ENCODE data around the gene STK11.
"Not testable (repeated sequence)": the region's sequence is repeated elsewhere in the genome, so short reads cannot be mapped to it uniquely, and the experiment has no call there.

The STK11 gene

DNA sequence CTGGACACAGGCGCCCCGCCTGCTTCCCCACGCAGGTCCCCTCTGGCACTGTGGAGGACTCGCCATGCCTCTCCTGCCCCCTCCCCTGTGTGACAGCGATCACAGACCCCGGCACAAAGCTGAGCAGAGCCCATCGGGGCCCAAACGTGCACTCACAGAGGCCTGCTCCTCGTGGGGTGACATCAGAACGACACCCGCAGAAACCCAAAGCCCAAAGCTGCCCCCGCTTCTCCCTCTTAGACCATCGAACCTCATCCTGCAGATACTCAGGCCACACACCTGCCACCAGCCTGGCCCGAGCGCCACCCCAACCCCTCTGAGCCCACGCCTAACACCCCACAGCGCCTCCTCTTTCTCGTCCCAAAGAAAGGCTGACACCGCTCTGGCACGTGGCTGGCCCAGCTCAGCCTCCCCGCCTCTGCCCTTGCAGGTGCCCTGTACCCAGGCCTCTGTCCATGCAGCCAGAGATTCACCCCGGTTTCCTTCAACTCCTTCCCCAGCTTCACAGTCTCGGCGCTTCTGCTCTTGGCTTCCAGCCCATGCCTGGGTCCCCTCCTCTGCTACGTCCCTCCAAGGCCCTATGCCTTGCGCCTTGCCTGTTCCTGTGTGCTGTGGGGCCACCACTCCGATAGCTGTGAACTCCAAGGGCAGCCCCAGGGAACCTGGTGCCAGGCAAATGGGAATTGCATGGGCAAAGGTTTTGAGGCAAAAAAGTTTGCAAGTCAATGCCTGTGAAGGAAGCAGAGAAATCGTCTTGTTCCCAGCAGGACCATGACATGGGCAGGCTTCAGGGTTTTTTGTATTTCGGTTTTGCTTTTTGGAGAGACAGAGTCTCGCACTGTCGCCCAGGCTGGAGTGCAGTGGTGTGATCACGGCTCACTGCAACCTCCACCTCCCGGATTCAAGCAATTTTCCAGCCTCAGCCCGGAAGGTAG is 33.1 kb downstream of the STK11 start:
- DNase-seq: no peak

DNA sequence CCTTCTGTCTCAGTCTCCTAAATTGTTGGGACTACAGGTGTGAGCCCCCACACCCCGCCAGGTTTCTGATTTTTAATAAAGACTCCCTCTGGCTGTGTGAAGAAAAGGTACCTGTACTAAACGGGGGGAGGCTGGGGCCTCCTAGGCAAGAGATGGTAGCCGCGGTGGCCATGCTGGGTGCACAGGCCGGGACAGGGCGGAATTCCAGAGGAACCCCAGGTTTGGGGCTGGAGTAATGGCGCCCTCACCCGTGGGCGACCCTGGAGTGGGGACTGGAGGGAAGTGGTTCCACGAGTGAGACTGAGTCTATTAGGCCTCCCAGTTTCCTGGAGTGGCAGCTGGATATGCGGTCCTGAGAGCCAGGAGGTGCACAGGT is 33.8 kb downstream of the STK11 start:
- no peak for DNase-seq

DNA sequence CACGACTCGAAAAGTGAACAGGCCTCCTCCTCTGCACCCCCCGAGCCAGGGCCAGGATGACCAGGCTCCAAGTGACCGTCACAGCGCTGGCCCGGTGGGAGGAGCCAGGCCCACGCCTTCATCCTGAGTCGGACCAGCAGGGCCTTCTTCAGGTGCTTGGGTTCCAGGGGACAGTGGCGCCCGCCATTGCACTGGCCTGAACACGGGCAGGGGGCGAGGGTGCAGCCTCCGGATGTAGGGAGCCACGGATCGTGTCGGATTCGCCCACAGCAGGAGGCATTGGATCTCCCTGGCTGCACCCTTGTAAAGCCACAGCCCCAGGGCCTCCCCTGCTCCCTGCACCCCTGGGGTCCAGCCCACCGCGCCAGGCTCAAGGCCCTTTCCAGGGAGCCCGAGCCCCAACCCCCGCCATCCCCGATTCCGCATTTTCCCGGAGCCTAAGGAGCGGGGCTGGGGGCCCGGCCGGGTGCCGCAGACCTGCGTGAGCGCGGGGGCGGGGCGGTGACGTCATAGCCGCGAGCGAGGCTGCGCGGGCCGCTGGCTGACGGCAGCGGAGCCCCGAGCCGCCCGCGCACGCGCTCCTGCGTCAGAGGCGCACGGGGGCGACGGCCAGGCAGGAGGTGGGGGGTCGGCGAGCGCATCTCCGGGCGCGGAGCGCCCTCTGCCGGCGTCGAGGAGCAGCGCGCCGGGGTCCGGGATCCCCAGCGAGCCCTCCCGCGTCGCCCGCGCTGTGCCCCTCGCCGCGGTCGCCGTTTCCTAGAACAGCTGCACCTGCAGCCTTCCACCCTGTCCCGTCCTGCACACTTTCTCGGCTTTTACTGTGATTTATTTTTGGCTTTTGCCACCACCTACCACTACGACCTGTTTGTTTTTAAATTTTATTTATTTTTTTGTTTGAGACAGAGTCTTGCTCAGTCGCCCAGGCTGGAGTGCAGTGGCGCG is 34.5 kb downstream of the STK11 start:
- DNase-seq: peak; percentile 93 to 97

DNA sequence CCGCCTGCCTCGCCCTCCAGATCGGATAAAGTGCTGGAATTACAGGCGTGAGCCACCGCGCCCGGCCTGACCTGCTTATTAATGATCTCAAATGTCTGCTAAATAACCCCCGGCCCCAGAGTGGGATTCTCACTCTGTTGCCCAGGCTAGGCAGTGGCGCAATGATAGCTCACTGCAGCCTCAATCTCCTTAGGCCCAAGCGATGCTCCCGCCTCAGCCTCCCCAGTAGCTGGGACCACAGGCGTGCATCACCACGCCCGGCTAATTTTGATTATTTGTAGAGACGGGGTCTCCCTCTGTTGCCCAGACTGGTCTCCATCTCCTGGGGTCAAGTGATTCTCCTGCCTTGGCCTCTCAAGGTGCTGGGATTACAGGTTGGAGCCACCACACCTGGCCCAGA is 35.3 kb downstream of the STK11 start:
- DNase-seq: no peak

DNA sequence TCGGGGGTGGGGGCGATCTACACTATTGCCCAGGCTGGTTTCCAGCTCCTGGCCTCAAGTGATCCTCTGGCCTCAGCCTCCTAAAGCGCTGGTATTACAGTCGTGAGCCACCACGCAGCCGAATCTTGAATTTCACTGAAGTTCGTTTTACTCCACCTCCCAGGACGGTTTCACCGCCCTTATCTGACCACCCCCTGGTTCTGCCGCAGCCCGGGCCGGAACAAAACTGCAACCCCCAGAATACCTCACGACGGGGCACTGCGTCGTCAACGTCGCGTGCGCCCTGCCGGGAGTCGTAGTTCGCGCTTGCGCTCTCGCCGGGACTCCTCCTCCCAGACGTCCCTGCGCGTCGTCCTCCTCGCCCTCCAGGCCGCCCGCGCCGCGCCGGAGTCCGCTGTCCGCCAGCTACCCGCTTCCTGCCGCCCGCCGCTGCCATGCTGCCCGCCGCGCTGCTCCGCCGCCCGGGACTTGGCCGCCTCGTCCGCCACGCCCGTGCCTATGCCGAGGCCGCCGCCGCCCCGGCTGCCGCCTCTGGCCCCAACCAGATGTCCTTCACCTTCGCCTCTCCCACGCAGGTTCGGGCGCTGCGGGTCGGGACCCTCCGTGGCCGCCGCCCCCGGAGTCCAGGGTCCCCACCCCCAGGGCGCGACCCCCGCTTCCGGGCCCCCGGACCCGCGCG is 36.0 kb downstream of the STK11 start, which contains the start of gene ATP5F1D:
TSS of gene ATP5F1D (plus strand) at position 335 of the 679 bp plus-strand sequence. CDS start at position 435, 100 bp downstream.
- DNase-seq: peak; percentile 90 to 94

DNA sequence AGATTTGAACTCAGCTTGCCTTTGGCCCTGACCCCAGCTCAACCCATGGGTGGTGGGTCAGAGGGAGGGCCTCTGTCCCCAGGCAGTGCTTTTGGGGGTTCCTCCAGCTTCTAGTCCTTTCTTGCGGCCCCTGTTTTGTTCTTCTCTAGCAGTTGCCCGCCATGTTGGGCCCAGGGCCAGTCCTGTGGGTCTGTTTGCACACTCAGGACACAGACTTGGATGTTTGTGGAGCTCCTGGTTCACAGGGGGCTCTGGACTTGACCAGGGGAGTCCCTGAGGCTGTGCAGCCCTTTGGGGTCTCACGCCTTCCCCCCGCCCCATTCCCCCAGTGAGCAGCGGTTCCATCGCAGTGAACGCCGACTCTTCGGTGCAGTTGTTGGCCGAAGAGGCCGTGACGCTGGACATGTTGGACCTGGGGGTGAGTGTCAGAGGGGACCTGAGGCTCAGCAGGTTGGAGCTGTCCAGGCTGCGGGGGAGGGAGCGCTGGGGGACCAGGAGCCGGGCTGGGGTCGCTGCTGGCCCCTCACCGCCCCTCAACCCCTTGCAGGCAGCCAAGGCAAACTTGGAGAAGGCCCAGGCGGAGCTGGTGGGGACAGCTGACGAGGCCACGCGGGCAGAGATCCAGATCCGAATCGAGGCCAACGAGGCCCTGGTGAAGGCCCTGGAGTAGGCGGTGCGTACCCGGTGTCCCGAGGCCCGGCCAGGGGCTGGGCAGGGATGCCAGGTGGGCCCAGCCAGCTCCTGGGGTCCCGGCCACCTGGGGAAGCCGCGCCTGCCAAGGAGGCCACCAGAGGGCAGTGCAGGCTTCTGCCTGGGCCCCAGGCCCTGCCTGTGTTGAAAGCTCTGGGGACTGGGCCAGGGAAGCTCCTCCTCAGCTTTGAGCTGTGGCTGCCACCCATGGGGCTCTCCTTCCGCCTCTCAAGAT is 38.5 kb downstream of the STK11 start:
- DNase-seq: peak; percentile 84 to 88

DNA sequence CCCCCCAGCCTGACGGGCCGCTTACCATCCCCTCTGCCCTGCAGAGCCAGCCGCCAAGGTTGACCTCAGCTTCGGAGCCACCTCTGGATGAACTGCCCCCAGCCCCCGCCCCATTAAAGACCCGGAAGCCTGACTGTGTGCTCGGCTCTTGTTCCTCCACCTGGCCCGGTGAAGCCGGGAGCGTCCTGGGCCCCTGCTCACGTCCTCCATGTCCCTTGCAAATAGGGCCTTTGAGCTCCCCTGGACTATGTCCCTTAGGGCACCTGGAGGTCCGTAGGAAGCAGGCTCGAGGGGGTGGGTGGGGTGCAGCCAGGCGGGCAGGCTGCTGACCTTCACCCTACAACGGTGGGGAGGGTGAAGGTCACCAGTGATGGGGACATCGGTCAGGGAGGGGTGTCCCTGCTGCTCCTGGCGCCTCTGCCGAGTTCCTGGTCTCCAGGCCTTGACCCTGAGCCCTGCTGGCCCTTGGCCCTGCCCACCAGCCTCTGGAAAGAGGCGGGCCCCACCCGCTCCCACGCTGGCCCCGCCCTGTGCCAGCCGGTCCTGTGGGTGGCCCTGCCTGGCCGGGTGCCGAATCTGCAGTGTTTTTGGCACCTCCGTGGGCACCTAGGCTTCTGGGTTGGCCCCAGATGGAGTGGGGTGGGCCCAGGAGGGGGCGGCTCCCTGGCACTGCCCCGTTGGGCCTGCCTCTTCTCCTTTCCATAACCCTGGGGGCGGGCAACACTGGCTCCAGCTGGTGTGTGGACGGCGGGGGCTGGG is 39.3 kb downstream of the STK11 start:
- no peak for DNase-seq

DNA sequence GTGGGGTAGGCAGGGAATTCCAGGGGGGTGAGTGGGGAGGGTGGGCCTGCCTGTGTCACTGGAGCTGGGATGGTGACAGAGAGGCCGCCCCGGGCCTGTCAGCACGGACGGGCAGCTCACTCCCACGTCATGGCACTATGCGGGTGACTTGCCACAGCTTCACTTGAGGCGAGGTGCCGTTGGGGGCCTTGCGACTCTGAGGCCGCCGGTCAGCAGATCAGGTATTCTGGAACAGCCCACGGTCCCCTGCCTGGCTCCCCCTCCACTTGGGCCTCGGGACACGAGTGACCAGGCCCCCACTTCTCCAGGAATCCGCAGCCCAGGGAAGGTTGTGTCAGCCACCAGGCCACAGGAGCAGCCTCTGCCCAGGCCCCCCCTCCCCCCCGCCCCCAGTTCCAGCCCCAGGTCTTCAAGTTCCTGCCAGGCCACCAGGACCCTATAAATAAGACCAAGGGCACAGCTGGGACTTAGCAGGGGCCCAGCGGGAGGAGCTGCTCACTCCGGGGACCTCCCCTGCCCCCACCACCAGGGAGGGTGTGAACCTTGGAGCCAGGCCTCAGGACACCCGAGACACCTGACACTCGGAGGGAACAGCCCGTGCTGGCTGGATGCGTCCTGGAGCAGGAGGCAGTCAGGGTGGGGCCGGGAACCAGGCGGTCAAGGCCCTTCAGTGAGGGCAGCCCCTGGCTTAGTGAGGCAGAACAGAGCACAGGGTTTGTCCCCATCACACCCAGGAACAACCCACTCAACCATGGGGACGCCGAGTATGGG is 40.1 kb downstream of the STK11 start:
- no peak for DNase-seq

DNA sequence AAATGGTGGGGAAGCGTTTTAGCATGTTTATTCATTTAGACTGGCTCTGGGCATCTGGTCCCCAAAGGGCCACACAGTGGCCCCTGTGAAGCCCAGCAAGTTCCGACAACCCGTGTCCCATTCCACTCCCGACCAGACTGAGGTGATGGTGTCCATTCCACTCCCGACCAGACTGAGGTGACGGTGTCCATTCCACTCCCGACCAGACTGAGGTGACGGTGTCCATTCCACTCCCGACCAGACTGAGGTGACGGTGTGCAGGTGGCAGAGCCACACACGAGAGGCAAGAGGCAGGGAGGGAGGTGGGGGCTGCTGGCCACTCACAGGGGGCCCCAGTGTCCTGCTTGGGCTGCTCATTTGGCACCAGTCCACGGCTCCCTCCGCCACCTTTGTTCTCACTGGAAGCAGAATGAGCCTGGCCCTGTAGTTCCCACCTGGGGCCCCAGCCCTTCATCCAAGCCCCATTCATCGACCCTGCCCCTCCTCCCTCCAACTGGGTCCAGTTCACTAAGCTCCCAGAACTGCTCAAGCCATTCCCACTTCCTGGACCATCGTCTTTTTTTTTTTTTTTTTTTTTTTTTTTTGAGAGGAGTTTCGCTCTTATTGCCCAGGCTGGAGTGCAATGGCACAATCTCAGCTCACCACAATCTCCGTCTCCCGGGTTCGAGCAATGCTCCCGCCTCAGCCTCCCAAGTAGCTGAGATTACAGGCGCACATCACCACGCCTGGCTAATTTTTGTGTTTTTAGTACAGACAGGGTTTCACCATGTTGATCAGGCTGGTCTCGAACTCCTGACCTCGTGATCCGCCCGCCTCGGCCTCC is 40.9 kb downstream of the STK11 start:
- not testable (repeated sequence) for DNase-seq

DNA sequence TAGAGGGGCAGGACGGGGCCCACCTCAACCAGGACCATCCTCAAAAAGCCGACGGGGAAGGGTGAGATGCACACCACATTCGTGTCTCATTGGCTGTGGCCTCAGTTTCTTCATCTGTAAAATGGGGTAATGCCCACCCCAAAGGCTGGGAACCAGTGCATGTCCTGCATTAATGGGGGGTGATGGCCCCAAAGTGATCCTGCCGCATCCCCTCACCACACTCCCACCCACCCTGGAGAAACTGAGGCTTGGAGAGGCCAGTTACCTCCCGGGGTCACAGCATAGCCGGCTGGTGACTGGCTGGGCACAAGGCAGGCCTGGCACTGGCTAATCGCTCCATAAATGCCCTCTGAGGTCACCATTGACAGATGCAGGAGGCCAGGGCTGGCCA is 42.2 kb downstream of the STK11 start:
- no peak for DNase-seq

DNA sequence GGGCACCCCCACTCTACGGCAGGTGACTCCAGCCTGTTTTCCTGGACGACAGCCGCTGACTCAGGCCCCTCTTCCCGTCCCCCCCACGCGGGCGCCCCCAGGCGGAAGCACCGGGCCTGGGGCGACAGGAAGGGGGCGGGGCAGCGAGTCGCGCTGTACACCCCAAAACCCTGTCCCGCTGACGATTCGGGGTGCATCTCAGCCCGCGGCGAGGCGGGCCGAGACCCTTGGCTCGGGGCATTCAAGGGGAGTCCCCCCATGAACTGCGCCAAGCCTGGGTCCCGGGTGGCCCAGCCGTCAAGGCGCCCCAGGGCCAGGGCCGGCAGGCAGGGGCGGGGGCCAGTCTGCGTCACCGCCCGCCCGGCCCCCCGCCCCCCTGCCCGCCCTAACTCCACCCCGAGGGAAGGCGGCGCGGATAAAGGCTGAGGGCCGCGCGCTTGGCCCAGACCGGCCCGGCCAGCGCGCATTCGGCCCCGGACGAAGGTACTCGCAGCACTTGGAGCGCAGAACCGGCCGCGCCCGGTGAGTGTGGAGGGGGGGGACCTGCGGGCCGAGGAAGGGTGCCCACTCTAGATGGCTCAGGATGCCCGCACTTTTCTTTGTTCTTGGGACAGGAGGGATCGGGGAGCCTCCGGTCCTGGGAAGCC is 42.7 kb downstream of the STK11 start, which contains the start of gene MIDN:
TSS of gene MIDN (plus strand) at position 445 of the 647 bp plus-strand sequence. CDS start 1,714 bp downstream, outside the sequence.
- DNase-seq: peak; percentile 69 to 77

DNA sequence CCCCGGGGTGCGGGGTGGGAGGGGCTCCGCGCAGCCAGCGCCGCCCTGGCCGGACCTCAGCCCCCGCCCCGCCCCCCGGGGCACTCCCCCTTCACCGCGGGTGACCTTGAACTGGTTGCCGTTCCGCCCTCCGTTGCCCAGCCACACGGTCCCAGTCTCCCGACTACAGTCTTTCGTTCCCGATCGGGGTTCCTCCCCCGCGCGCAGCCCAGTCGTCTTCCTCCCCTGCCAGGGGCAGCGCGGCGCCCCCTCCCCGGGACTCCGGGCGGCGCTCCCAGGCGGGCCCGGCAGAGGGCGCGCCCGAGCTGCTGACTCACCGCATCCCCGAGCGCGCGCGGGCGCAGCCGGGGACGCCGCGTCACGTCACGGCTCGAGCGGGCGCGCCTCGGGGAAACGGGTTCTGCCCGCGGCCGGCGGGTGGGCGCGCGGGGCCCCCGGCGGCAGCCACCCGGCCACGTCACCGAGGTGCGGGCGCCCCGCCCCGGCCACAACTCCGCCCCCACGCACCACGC is 43.3 kb downstream of the STK11 start:
- peak; percentile 83 to 87 for DNase-seq

DNA sequence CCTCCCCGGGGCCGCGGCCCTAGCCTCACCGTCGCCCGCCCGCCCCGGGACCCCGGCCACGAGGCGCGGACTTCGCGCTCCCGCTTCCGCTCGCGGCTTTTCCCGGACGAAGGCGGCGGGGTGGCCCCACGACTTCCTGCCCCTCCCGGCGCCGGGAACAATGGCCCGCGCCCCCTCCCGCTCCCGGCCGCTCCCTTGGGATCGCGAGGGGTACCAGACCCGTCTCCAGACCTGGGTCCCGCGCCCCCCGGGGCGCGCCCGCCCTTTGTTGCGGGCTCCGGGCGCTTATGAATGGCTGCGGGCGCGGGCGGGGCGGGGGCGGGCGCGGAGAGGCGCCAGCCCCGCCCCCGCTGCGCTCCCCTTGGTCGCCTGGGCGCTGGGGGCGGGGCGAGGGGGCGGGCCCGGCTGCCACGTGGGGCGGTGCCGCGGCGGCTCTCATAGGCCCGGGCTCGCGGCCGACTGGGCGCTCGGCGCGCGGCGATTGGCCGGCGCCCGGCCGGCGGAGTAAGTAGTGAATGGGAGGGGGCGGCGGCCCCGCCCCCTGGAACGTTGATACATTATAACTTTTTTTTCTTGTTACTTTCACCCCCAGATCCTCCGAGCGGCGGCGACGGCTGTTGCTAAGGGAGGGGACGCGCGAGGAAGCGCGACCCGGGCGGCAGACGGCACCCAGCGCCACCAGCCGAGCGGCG is 43.9 kb downstream of the STK11 start:
- DNase-seq: peak; percentile 92 to 94

DNA sequence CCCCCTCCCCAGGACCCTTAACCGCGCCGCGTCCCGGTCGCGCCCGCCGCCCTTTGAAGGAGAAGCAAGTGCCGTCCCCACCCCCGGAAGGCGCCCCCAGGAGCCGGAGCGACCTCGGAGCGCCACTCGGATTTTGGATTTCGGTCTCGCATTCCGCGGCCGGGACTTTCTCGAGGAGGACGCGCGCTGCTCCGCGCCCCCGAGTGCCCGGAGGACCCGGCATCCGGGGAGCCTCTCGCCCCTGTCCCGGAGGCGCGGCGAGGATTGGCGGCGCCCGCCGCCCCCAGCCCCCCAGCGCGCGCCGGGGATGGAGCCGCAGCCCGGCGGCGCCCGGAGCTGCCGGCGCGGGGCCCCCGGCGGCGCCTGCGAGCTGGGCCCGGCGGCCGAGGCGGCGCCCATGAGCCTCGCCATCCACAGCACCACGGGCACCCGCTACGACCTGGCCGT is 44.4 kb downstream of the STK11 start:
- no peak for DNase-seq

DNA sequence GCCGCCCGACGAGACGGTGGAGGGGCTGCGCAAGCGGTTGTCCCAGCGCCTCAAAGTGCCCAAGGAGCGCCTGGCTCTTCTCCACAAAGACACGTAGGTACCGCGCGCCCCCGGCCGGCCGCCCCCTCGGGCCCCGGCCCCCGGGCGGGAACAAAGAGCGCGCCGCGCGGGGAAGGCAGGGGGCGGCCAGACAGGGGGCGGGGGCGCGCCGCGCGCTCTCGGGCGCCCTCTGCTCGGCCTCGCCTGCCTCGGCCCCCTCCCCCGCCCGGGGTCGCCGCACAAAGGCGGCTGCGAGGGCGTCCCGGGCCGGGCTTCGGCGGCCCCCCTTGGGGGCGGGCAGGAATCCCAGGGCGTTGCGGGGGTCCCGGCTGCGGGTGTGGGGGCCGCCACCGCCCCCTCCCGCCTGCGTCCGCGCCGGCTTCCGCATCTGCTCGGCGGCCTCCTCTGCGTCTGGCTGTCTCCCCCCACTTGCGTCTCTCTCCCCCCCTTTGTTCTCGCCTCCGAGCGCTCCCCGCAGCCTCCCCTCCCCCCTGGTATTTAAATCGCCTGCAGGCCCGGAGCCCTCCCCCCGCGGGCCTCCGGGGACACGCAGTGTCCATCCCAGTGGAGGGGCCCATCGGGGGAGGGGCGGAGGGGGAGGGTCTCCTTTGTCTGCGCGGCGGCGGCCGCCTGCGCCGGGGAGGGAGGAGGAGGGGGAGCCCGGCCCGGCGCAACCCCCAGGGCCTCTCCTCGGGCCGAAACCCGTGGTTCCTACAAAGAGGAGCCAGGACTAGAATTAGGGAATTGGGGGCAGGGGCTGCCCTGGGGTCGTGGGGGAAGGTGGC is 45.1 kb downstream of the STK11 start:
- peak; percentile 51 to 64 for DNase-seq

Measured in activated CD4-positive, alpha-beta T cell treated with anti-CD3 and anti-CD28 coated beads for 4 hours (primary cell).